ENCODE data around the gene TOR2A. TPM values are rescaled to one million over a fixed set of nuclear protein-coding genes. Genes with fewer than 3 reads are reported as not detected.

TOR2A gene
- total and polyA plus RNA-seq, 9 of the 15 experiments (the other 6 are each of a cell fraction or from before 2014, with no cell fraction given): 0.80 to 25.9 (median 11.1) TPM

- no peak for TF ChIP-seq ZNF551 (CRISPR knock-in tag; IDR thresholded peaks at IDR 0.05)
- no peak for TF ChIP-seq HOMEZ (CRISPR knock-in tag; IDR thresholded peaks at IDR 0.05)
- TF ChIP-seq ZNF121 (CRISPR knock-in tag; conservative IDR thresholded peaks at IDR 0.05): no peak
- peak; percentile 93 for TF ChIP-seq ARID2 (IDR thresholded peaks at IDR 0.05)
- TF ChIP-seq GABPB2 (CRISPR knock-in tag; conservative IDR thresholded peaks at IDR 0.05): no peak
- peak; percentile 55 to 89 (median 66); a peak in 4 of 6 replicates for TF ChIP-seq ZBTB11 (CRISPR knock-in tag; IDR thresholded peaks at IDR 0.05)
- no peak for TF ChIP-seq NR0B1 (IDR thresholded peaks at IDR 0.05; ENCODE audit: partially characterized antibody)
- TF ChIP-seq ZNF77 (CRISPR knock-in tag; IDR thresholded peaks at IDR 0.05): no peak
- peak; percentile 39 for TF ChIP-seq HNRNPLL (IDR thresholded peaks at IDR 0.05; ENCODE audit: low read depth, low read length, poor library complexity, severe bottlenecking)
- TF ChIP-seq CGGBP1 (CRISPR knock-in tag; IDR thresholded peaks at IDR 0.05): no peak
- no peak for TF ChIP-seq ZNF217 (CRISPR knock-in tag; IDR thresholded peaks at IDR 0.05)
- TF ChIP-seq KLF16 (IDR thresholded peaks at IDR 0.05): peak; percentile 60; the same call in 1 of the 2 replicates
- no peak for TF ChIP-seq ZC3H4 (CRISPR knock-in tag; IDR thresholded peaks at IDR 0.05; ENCODE audit: borderline replicate concordance)
- 0 out of 2 replicates have a peak, but pooled peaks have one; percentile 34 for TF ChIP-seq TGIF2 (CRISPR knock-in tag; IDR thresholded peaks at IDR 0.05)
- no peak for TF ChIP-seq NCOA6 (IDR thresholded peaks at IDR 0.05)
- no peak for TF ChIP-seq RBM14 (IDR thresholded peaks at IDR 0.05; ENCODE audit: borderline replicate concordance, insufficient read depth, low read depth, low read length)
- no peak for TF ChIP-seq SAFB2 (IDR thresholded peaks at IDR 0.05; ENCODE audit: borderline replicate concordance, low read depth, low read length, severe bottlenecking)
- TF ChIP-seq HDAC1 (IDR thresholded peaks at IDR 0.05): peak in 1 of 2 experiments; percentile 57; a peak in 2 of 4 replicates
- no peak for TF ChIP-seq RUNX1 (IDR thresholded peaks at IDR 0.05; ENCODE audit: low read depth)
- TF ChIP-seq CBX2 (IDR thresholded peaks at IDR 0.05; ENCODE audit: insufficient read depth, low read length, poor library complexity, severe bottlenecking): no peak
- TF ChIP-seq ZNF174 (CRISPR knock-in tag; IDR thresholded peaks at IDR 0.05): no peak
- TF ChIP-seq ZNF668 (CRISPR knock-in tag; IDR thresholded peaks at IDR 0.05): no peak
These were observed at the start of gene TOR2A (continued) for GRCh38 chr9:127734747-127735529.
